Panc1 (cell line): Measurements from ENCODE around the gene ZNF316. TPM values are rescaled to one million over a fixed set of nuclear protein-coding genes. Genes with fewer than 3 reads are reported as not detected.
"Not testable (repeated sequence)": the region's sequence is repeated elsewhere in the genome, so short reads cannot be mapped to it uniquely, and the experiment has no call there.

Source experiments
- ATAC-seq: fragments of 200-7000 bp; cut with Tn5 transposase; 2 replicates; pipeline ENCODE4 v1.9.1; 2020; ENCODE audit warnings: mild to moderate bottlenecking, moderate library complexity
- BruUV-seq: library from RNA; stranded (reverse); fragments of 400-500 nt; replicated peaks from 2 replicates; lab custom pipeline; 2021; lab: Mats Ljungman, UMichigan
- CTCF ChIA-PET: fragments of 300-600 bp; sonication (Branson Sonifier 250); formaldehyde crosslinking; loops from one replicate; lab custom pipeline; 2022; ENCODE audit warnings: antibody characterized with exemption; lab: Charles Lee
- POLR2A ChIA-PET: fragments of 300-600 bp; sonication (Branson Sonifier 250); formaldehyde crosslinking; loops from one replicate; lab custom pipeline; 2022; ENCODE audit warnings: antibody characterized with exemption; lab: Charles Lee
- DNase-seq: peaks from one replicate; pipeline ENCODE4 v3.0.0-alpha.2; 2010; ENCODE audit warnings: low read depth, low spot score
- H3K27ac ChIP-seq: 2 replicates; pipeline ENCODE4 v1.5.1; 2011; ENCODE audit warnings: mild to moderate bottlenecking, low read length, inconsistent platforms
- H3K27me3 ChIP-seq: fragments of 200-500 bp; sonication (Bioruptor generic); 2 replicates; pipeline ENCODE4 v1.6.0; 2014; ENCODE audit warnings: low read length, inconsistent platforms; ENCODE audit not compliant: control insufficient read depth, insufficient read depth
- H3K36me3 ChIP-seq: fragments of 200-500 bp; sonication (Bioruptor generic); 2 replicates; pipeline ENCODE4 v1.5.1; 2014; ENCODE audit warnings: inconsistent platforms, mild to moderate bottlenecking, low read length, moderate library complexity; ENCODE audit not compliant: control insufficient read depth, insufficient read depth
- H3K4me1 ChIP-seq: 2 replicates; pipeline ENCODE4 v1.5.1; 2011; ENCODE audit warnings: inconsistent platforms, mild to moderate bottlenecking, low read length, moderate library complexity; ENCODE audit not compliant: control insufficient read depth, insufficient read depth
- H3K4me3 ChIP-seq, 2 experiments: 2 replicates each; pipeline ENCODE4 v1.5.1; 2011 to 2012; ENCODE audit warnings: low read depth in 2 of 2, low read length in 2 of 2, mild to moderate bottlenecking in 2 of 2, inconsistent platforms in 1 of 2, moderate library complexity in 1 of 2
- H3K9me3 ChIP-seq: fragments of 200-500 bp; sonication (Bioruptor generic); 2 replicates; pipeline ENCODE4 v1.5.1; 2014; ENCODE audit warnings: low read depth, mild to moderate bottlenecking, inconsistent platforms, low read length, moderate library complexity; ENCODE audit not compliant: control insufficient read depth, insufficient read depth
- CTCF ChIP-seq: fragments of 450-650 bp; IDR thresholded peaks from 2 replicates; pipeline ENCODE4 v1.5.1; 2017; ENCODE audit warnings: mild to moderate bottlenecking
- POLR2AphosphoS5 ChIP-seq: IDR thresholded peaks from 2 replicates; pipeline ENCODE4 v1.6.1; 2012; ENCODE audit warnings: mild to moderate bottlenecking, low read depth, low read length, moderate library complexity
- REST ChIP-seq, 2 experiments: IDR thresholded peaks; 2 replicates each; pipeline ENCODE4 v1.6.1; 2011 to 2012; ENCODE audit warnings: low read depth in 2 of 2, control low read depth in 1 of 2, low read length in 1 of 2, mild to moderate bottlenecking in 1 of 2, moderate library complexity in 1 of 2; ENCODE audit not compliant: insufficient read depth in 1 of 2
- SIN3A ChIP-seq: IDR thresholded peaks from 2 replicates; pipeline ENCODE4 v1.6.1; 2012; ENCODE audit warnings: low read depth, mild to moderate bottlenecking, low read length, moderate library complexity, borderline replicate concordance; ENCODE audit not compliant: insufficient read depth
- TCF7L2 ChIP-seq: IDR thresholded peaks from 2 replicates; pipeline ENCODE4 v1.6.1; 2011; ENCODE audit warnings: mild to moderate bottlenecking, low read depth, low read length, inconsistent platforms
- in situ Hi-C: cut with HindIII; loops from 2 replicates; pipeline ENCODE4 v1.10.0; 2016; ENCODE audit warnings: low sequenced_read_pairs, low pct_unique_long_range_greater_than_20kb
- intact Hi-C: fragments of 100-400 bp; cut with micrococcal nuclease; formaldehyde crosslinking; loops from one replicate; pipeline ENCODE4 v1.10.0; 2022; ENCODE audit not compliant: unreplicated experiment
- total RNA-seq: library from RNA; stranded (reverse); gene quantifications from one replicate; pipeline ENCODE4 v1.2.1, GENCODE V29; 2021; ENCODE audit not compliant: unreplicated experiment

Gene ZNF316
- total RNA-seq, 1 experiment from 2014 or later, result 37.8 TPM

DNA sequence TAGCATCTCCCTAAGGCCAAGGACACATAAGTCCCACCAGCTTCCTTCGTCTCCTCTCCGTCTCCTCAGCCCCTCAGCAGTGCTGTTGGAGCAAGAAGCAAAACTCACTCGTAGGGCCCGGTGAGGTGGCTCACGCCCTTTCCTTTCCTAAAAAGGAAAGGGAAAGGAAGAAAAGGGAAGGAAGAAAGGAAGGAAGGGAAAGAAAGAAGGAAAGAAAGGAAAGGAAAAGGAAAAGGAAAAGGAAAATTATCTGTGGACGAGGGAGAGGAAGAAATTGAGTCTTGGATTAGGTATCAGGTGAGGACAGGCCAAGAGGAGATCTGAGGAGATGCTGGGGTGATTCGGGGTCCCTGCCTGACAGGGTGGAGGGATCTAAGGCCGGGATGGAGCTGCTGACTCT is 3.1 kb upstream of the ZNF316 start:
- Histone ChIP-seq H3K4me1 (peaks cover 15% of the 10 kb centered on the region), H3K4me3 (no peak overlapping the region), H3K27ac (no peak overlapping the region), H3K9me3 (no peaks in the 10 kb centered on the region), H3K36me3 (no peaks in the 10 kb centered on the region), H3K27me3 (no peaks in the 10 kb centered on the region)
- no TSS peak for BruUV-seq
- no peak for ATAC-seq
- ChIA-PET CTCF (no interaction called here), POLR2A (interaction anchor here (0.6 kb wide), 1 partner anchor 1493 kb away, joined by 5 read pairs; no protein-coding TSS in a partner anchor)
- intact Hi-C loops (no loop called here), in situ Hi-C loops (loop anchor here (5.0 kb wide), 1 partner anchor 58 kb away; no protein-coding TSS in a partner anchor)
- DNase-seq, result no peak
- TF ChIP-seq POLR2AphosphoS5, result no peak
- no peak for TF ChIP-seq SIN3A
- no peak for TF ChIP-seq TCF7L2
- TF ChIP-seq REST (IDR thresholded peaks at IDR 0.05; ENCODE audit: insufficient read depth in 1 of 2, low read depth in 2 of 2, low read length in 1 of 2), result no peak
- no peak for TF ChIP-seq CTCF

- POLR2A ChIA-PET, ATAC-seq, H3K27me3 ChIP-seq, H3K27ac ChIP-seq, H3K4me3 ChIP-seq, DNase-seq, H3K9me3 ChIP-seq, CTCF ChIA-PET, intact Hi-C loops, H3K36me3 ChIP-seq, BruUV-seq: not testable (repeated sequence)
- H3K4me1 ChIP-seq, result peaks cover 15% of the 10 kb centered on the region
- in situ Hi-C loops, result loop anchor here (5.0 kb wide), 1 partner anchor 57 kb away; no protein-coding TSS in a partner anchor
Observed at GRCh38 chr7:6634971-6635370, 2.1 kb upstream of the ZNF316 start.

GRCh38 chr7:6637544-6638229 is 569 bp downstream of the ZNF316 start:
- ChIA-PET CTCF (interaction anchor here (0.6 kb wide), 1 partner anchor 90 kb away, joined by 3 read pairs; no protein-coding TSS in a partner anchor), POLR2A (no interaction called here)
- TF ChIP-seq POLR2AphosphoS5 (no peak), SIN3A (0 out of 2 replicates have a peak, but pooled peaks have one; percentile 42), CTCF (no peak), REST (IDR thresholded peaks at IDR 0.05; ENCODE audit: insufficient read depth in 1 of 2, low read depth in 2 of 2, low read length in 1 of 2) (no peak), TCF7L2 (no peak)
- ATAC-seq, result peak; percentile 78
- intact Hi-C loops (no loop called here), in situ Hi-C loops (no loop called here)
- DNase-seq, result no peak
- H3K27me3 ChIP-seq, result no peaks in the 10 kb centered on the region
- peak overlapping the region; percentile 77 to 78 for H3K4me3 ChIP-seq
- H3K9me3 ChIP-seq, result no peaks in the 10 kb centered on the region
- peaks cover 4% of the 10 kb centered on the region; the same call in 1 of the 2 replicates for H3K36me3 ChIP-seq
- no TSS peak for BruUV-seq
- H3K4me1 ChIP-seq, result peaks cover 15% of the 10 kb centered on the region
- H3K27ac ChIP-seq, result peak overlapping the region; percentile 75
